ENCODE data around the gene EHMT1.

Gene EHMT1

DNA sequence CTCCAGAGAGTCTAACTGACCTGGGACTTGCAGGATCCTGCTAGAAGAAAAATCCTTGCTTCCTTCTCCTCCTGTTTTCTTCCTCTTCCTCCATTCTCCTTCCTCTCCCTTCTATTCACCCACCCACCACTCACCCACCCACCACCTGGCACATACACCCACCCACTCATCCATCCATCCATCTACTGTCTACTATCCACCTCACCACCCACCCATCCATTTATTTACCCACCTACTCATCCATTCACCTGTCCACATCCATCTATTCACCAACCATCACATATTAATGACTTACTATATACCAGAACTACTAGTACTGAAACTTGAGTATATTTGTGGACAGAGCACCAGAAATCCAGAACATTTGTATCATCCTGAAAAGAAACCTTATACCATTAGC, 49.4 kb downstream of the EHMT1 start:
- TF ChIP-seq, protein P1, sequence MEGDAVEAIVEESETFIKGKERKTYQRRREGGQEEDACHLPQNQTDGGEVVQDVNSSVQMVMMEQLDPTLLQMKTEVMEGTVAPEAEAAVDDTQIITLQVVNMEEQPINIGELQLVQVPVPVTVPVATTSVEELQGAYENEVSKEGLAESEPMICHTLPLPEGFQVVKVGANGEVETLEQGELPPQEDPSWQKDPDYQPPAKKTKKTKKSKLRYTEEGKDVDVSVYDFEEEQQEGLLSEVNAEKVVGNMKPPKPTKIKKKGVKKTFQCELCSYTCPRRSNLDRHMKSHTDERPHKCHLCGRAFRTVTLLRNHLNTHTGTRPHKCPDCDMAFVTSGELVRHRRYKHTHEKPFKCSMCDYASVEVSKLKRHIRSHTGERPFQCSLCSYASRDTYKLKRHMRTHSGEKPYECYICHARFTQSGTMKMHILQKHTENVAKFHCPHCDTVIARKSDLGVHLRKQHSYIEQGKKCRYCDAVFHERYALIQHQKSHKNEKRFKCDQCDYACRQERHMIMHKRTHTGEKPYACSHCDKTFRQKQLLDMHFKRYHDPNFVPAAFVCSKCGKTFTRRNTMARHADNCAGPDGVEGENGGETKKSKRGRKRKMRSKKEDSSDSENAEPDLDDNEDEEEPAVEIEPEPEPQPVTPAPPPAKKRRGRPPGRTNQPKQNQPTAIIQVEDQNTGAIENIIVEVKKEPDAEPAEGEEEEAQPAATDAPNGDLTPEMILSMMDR (IDR thresholded peaks at IDR 0.05; ENCODE audit: borderline replicate concordance, insufficient read depth, low read depth, low read length) = no peak
- no peak overlapping the region for H3K4me3 ChIP-seq (ENCODE audit: low read depth, low read length)

DNA sequence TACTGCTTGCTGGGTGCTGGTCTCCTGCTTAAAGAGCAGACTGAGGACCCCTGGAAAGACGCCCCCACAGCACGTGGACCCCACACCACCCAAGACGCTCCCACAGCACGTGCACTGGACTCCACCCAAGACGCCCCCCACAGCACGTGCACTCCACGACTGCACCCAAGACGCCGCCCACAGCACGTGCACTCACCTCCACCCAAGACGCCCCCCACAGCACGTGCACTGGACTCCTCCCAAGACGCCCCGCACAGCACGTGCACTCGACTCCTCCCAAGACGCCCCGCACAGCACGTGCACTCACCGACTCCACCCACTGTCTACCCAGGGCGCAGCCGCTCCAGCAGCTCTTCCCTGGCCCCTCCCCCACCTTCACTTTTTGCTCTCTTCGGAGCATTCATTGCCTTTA, 50.5 kb downstream of the EHMT1 start:
- H3K4me3 ChIP-seq (ENCODE audit: low read depth, low read length) = no peak overlapping the region
- TF ChIP-seq, protein P1 (IDR thresholded peaks at IDR 0.05; ENCODE audit: borderline replicate concordance, insufficient read depth, low read depth, low read length) = no peak

DNA sequence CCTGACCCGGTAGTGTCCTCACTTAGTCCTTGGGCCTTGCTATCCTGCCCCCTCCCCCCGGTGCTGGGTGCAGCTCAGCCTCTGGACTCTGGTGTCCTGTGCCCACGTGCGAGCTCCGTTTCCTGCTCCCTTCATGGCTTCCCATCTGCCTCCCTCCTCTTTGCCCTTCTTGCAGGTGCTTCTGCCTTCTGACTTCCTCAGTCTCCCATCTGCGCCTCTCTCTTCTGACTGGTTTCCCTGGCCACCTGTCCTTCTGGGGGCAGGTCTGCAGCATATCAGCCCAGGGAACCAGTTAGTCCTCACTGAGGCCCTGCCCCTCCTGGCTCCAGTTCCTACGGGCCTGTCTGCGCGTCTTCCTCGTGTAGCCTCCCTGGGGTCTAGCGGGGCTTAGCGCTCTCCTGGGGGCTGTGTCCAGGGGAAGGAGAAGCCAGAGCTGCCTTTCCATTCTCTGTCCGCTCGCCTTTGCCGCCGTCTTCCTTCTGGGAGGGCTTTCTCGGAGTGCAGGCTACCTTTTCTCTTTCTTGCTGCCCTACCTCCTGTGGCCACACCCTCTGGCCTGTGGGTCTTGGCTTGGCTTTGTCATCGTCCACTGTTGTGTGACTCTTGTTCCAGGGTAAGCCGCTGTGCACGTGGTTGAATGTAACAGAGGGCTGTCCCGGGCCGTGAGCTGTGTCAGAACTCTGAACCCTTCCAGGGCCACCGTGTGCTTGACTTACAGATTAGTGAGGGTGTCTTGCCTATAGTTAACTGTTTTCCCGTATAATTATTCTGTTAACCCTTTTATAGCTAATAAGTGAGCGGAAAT, 51.8 kb downstream of the EHMT1 start:
- TF ChIP-seq, protein P1 (IDR thresholded peaks at IDR 0.05; ENCODE audit: borderline replicate concordance, insufficient read depth, low read depth, low read length) = no peak
- no peak overlapping the region for H3K4me3 ChIP-seq (ENCODE audit: low read depth, low read length)

DNA sequence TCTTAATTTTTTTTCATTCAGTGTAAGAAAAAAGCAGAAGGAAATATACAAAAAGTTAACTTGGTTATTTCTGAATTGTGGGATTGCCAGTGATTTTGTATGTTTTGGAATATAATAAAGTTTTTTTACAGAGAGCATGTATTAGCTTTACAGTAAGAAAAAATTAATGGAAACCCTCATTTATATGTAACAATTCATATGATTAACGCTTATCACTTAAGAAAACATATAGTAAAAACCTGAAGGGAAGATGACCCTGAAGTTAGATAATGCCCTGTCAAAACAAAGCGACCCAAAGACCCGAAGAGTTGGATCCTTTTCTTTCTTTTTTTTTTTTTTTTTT, 52.4 kb downstream of the EHMT1 start:
- H3K4me3 ChIP-seq (ENCODE audit: low read depth, low read length) = no peak overlapping the region
- TF ChIP-seq, protein P1 (IDR thresholded peaks at IDR 0.05; ENCODE audit: borderline replicate concordance, insufficient read depth, low read depth, low read length) = no peak

DNA sequence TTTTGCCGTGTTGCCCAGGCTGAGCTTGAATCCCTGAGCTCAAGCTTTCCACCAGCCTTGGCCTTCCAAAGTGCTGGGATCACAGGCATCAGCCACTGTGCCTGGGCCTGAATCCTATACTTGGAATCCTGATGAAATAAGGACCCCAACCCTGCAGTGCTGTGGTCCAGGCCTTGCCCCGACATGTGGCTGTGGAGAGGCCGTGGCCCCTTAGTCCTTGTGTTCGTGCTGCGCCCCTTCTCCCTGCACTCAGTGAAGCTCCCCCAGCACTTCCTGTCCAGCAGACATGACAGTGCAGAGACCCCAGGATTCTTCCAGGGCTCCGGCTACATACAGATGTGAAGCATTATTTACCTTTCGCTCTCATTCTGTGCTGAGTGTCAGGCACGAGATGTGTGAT, 52.9 kb downstream of the EHMT1 start:
- no peak overlapping the region for H3K4me3 ChIP-seq (ENCODE audit: low read depth, low read length)
- TF ChIP-seq, protein P1 (IDR thresholded peaks at IDR 0.05; ENCODE audit: borderline replicate concordance, insufficient read depth, low read depth, low read length) = no peak

DNA sequence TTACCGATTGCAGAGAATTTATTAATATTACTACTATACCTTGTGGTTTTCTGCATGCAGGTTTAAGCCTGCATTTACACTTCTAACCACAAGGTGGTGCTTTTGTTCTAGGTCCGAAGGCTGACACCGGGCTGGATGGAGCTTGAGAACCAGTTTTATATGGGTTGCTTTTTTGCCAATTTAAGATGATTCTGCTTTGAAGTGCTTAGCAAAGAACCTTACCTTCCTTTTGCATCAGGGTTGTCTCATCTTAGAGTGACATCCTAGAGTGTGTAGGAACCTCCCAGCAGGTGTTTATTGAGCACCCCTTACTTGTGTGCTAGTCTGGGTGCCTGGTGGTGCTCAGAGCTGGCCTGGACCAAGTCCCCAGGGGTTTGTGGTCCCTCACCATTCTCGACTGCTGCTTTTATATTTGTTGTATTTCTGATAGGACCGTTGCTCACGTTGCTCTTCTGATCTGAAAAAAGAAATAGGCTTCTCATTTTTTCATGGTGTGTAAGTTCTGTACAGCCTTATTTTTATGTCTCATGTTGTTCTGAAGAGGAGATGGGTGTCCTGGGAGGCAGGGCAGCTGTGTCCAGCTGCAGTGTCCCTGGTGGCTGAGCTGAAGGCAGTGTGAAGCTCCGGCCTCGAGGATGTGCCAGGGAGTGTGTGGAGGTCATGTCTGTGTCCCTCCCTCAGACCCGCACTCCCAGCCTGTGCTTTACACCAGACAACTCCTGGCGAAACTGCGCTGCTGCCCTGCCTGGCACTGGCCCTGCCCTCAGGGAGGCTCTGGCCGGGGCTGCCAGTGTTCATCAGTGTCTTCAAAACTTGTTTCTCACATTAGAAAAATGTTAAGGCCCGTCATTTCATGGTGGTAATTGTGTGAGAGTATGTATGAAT, 54.3 kb downstream of the EHMT1 start:
- no peak overlapping the region for H3K4me3 ChIP-seq (ENCODE audit: low read depth, low read length)
- TF ChIP-seq, protein P1 (IDR thresholded peaks at IDR 0.05; ENCODE audit: borderline replicate concordance, insufficient read depth, low read depth, low read length) = peak; percentile 64

All from GM12875 (cell line).